ENCODE measurements around the gene TIMP1.

The TIMP1 gene

DNA sequence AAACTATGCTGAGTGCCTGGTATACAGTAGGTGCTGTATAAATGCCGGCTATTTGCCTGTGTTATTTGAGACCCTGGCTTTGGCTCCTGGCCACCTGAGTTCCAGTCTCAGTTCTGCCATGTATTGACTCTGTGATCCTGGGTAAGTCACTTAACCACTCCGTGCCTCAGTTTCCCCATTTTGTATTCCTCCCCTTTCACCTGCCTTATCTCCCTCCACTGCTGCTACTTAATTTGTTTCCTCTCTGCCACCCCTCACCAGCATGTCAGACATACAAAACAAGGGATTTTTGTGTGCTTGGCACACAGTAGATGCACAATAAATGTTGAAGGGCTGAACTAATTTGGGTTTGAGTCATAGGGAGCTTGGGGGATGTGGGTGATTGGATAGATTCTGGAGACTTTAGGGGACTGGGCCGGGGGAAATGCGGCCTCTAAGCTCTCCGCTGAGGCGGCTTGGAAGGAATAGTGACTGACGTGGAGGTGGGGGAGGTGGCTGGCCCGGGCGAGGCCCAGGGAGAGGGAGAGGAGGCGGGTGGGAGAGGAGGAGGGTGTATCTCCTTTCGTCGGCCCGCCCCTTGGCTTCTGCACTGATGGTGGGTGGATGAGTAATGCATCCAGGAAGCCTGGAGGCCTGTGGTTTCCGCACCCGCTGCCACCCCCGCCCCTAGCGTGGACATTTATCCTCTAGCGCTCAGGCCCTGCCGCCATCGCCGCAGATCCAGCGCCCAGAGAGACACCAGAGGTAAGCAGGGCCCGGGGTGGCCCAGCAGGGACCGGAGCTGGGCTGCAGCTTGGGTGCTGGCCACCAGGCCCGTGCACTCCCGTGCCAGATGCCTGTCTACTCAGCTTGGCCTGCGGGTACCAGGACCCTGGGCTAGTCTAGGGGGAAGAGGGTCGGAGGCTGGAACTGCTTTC, at the start of gene TIMP1 (continued):
- TF ChIP-seq ZBTB8A (tag by site-specific recombination; IDR thresholded peaks at IDR 0.05) (peak; percentile 75), YY2 (tag by site-specific recombination; IDR thresholded peaks at IDR 0.05) (peak; percentile 49; the same call in 1 of the 2 replicates), ZNF366 (tag by site-specific recombination; conservative IDR thresholded peaks at IDR 0.05) (peak; percentile 86), ZNF221 (tag by site-specific recombination; IDR thresholded peaks at IDR 0.05; ENCODE audit: borderline replicate concordance) (no peak), ZNF10 (tag by site-specific recombination; IDR thresholded peaks at IDR 0.05) (peak; percentile 40; the same call in 1 of the 2 replicates), SP3 (tag by site-specific recombination; IDR thresholded peaks at IDR 0.05) (peak; percentile 76), ZNF610 (tag by site-specific recombination; IDR thresholded peaks at IDR 0.05; ENCODE audit: borderline replicate concordance) (no peak), ZFP37 (tag by site-specific recombination; IDR thresholded peaks at IDR 0.05) (peak; percentile 58; the same call in 1 of the 2 replicates), TRIM28 (IDR thresholded peaks at IDR 0.05; ENCODE audit: borderline replicate concordance, low read length) (peak; percentile 13; the same call in 1 of the 2 replicates), ZNF621 (tag by site-specific recombination; IDR thresholded peaks at IDR 0.05) (no peak), KLF1 (tag by site-specific recombination; IDR thresholded peaks at IDR 0.05) (peak; percentile 82), EGR2 (tag by site-specific recombination; IDR thresholded peaks at IDR 0.05; ENCODE audit: low read depth) (peak; percentile 96), HOXC10 (CRISPR knock-in tag; IDR thresholded peaks at IDR 0.05) (no peak), MZF1 (tag by site-specific recombination; IDR thresholded peaks at IDR 0.05; ENCODE audit: borderline replicate concordance) (0 out of 2 replicates have a peak, but pooled peaks have one; percentile 25), ZNF660 (tag by site-specific recombination; IDR thresholded peaks at IDR 0.05) (peak; percentile 69; the same call in 1 of the 2 replicates), BCL11B (tag by site-specific recombination; IDR thresholded peaks at IDR 0.05; ENCODE audit: low read depth) (0 out of 2 replicates have a peak, but pooled peaks have one; percentile 31), SP7 (tag by site-specific recombination; IDR thresholded peaks at IDR 0.05) (0 out of 2 replicates have a peak, but pooled peaks have one; percentile 66), ZFHX2 (tag by site-specific recombination; conservative IDR thresholded peaks at IDR 0.05) (peak; percentile 97), OSR2 (tag by site-specific recombination; IDR thresholded peaks at IDR 0.05) (peak; percentile 60; the same call in 1 of the 2 replicates)
- TF ChIP-seq, protein P1, sequence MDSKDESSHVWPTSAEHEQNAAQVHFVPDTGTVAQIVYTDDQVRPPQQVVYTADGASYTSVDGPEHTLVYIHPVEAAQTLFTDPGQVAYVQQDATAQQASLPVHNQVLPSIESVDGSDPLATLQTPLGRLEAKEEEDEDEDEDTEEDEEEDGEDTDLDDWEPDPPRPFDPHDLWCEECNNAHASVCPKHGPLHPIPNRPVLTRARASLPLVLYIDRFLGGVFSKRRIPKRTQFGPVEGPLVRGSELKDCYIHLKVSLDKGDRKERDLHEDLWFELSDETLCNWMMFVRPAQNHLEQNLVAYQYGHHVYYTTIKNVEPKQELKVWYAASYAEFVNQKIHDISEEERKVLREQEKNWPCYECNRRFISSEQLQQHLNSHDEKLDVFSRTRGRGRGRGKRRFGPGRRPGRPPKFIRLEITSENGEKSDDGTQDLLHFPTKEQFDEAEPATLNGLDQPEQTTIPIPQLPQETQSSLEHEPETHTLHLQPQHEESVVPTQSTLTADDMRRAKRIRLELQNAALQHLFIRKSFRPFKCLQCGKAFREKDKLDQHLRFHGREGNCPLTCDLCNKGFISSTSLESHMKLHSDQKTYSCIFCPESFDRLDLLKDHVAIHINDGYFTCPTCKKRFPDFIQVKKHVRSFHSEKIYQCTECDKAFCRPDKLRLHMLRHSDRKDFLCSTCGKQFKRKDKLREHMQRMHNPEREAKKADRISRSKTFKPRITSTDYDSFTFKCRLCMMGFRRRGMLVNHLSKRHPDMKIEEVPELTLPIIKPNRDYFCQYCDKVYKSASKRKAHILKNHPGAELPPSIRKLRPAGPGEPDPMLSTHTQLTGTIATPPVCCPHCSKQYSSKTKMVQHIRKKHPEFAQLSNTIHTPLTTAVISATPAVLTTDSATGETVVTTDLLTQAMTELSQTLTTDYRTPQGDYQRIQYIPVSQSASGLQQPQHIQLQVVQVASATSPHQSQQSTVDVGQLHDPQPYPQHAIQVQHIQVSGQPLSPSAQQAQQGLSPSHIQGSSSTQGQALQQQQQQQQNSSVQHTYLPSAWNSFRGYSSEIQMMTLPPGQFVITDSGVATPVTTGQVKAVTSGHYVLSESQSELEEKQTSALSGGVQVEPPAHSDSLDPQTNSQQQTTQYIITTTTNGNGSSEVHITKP (tag by site-specific recombination; IDR thresholded peaks at IDR 0.05) = 0 out of 2 replicates have a peak, but pooled peaks have one; percentile 56
- TF ChIP-seq, protein P2, sequence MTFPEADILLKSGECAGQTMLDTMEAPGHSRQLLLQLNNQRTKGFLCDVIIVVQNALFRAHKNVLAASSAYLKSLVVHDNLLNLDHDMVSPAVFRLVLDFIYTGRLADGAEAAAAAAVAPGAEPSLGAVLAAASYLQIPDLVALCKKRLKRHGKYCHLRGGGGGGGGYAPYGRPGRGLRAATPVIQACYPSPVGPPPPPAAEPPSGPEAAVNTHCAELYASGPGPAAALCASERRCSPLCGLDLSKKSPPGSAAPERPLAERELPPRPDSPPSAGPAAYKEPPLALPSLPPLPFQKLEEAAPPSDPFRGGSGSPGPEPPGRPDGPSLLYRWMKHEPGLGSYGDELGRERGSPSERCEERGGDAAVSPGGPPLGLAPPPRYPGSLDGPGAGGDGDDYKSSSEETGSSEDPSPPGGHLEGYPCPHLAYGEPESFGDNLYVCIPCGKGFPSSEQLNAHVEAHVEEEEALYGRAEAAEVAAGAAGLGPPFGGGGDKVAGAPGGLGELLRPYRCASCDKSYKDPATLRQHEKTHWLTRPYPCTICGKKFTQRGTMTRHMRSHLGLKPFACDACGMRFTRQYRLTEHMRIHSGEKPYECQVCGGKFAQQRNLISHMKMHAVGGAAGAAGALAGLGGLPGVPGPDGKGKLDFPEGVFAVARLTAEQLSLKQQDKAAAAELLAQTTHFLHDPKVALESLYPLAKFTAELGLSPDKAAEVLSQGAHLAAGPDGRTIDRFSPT (tag by site-specific recombination; IDR thresholded peaks at IDR 0.05) = peak; percentile 81
- TF ChIP-seq, protein P3, sequence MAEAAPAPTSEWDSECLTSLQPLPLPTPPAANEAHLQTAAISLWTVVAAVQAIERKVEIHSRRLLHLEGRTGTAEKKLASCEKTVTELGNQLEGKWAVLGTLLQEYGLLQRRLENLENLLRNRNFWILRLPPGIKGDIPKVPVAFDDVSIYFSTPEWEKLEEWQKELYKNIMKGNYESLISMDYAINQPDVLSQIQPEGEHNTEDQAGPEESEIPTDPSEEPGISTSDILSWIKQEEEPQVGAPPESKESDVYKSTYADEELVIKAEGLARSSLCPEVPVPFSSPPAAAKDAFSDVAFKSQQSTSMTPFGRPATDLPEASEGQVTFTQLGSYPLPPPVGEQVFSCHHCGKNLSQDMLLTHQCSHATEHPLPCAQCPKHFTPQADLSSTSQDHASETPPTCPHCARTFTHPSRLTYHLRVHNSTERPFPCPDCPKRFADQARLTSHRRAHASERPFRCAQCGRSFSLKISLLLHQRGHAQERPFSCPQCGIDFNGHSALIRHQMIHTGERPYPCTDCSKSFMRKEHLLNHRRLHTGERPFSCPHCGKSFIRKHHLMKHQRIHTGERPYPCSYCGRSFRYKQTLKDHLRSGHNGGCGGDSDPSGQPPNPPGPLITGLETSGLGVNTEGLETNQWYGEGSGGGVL (tag by site-specific recombination; IDR thresholded peaks at IDR 0.05) = peak; percentile 96
- TF ChIP-seq, protein P4, sequence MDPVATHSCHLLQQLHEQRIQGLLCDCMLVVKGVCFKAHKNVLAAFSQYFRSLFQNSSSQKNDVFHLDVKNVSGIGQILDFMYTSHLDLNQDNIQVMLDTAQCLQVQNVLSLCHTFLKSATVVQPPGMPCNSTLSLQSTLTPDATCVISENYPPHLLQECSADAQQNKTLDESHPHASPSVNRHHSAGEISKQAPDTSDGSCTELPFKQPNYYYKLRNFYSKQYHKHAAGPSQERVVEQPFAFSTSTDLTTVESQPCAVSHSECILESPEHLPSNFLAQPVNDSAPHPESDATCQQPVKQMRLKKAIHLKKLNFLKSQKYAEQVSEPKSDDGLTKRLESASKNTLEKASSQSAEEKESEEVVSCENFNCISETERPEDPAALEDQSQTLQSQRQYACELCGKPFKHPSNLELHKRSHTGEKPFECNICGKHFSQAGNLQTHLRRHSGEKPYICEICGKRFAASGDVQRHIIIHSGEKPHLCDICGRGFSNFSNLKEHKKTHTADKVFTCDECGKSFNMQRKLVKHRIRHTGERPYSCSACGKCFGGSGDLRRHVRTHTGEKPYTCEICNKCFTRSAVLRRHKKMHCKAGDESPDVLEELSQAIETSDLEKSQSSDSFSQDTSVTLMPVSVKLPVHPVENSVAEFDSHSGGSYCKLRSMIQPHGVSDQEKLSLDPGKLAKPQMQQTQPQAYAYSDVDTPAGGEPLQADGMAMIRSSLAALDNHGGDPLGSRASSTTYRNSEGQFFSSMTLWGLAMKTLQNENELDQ (tag by site-specific recombination; IDR thresholded peaks at IDR 0.05; ENCODE audit: low read depth) = no peak
- TF ChIP-seq, protein P5, sequence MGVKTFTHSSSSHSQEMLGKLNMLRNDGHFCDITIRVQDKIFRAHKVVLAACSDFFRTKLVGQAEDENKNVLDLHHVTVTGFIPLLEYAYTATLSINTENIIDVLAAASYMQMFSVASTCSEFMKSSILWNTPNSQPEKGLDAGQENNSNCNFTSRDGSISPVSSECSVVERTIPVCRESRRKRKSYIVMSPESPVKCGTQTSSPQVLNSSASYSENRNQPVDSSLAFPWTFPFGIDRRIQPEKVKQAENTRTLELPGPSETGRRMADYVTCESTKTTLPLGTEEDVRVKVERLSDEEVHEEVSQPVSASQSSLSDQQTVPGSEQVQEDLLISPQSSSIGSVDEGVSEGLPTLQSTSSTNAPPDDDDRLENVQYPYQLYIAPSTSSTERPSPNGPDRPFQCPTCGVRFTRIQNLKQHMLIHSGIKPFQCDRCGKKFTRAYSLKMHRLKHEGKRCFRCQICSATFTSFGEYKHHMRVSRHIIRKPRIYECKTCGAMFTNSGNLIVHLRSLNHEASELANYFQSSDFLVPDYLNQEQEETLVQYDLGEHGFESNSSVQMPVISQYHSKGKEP (tag by site-specific recombination; IDR thresholded peaks at IDR 0.05) = 0 out of 2 replicates have a peak, but pooled peaks have one; percentile 50
- TF ChIP-seq, protein P6, sequence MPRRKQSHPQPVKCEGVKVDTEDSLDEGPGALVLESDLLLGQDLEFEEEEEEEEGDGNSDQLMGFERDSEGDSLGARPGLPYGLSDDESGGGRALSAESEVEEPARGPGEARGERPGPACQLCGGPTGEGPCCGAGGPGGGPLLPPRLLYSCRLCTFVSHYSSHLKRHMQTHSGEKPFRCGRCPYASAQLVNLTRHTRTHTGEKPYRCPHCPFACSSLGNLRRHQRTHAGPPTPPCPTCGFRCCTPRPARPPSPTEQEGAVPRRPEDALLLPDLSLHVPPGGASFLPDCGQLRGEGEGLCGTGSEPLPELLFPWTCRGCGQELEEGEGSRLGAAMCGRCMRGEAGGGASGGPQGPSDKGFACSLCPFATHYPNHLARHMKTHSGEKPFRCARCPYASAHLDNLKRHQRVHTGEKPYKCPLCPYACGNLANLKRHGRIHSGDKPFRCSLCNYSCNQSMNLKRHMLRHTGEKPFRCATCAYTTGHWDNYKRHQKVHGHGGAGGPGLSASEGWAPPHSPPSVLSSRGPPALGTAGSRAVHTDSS (tag by site-specific recombination; IDR thresholded peaks at IDR 0.05) = peak; percentile 31; the same call in 1 of the 2 replicates
